ENCODE results near the gene RNLS. TPM values are rescaled to one million over a fixed set of nuclear protein-coding genes. Genes with fewer than 3 reads are reported as not detected.

RNLS gene
- total and polyA plus RNA-seq, 2 of the 4 experiments (the other 2 are of a cell fraction) = 4.5 to 7.0 TPM

DNA sequence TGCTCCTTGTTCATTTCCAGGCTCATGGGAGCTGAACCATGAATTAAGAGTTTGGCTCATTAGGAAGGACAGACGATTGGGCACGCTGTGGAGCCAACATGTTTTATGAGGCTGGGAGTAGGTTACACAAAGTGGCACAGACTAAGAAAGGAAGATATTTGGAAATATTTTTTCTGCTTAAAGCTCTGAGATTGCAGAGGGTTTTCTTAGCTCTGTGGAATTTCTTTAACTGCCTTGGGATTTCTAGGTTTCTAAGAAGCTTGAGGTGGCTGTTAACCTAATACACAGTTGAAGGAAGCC, 344.6 kb downstream of the RNLS start:
- H3K9me1 ChIP-seq (ENCODE audit: insufficient read depth, low read length) = no peaks in the 10 kb centered on the region
- no peak overlapping the region for H4K8ac ChIP-seq (ENCODE audit: low read depth in 2 of 2, low read length in 2 of 2)
- intact Hi-C loops (cut with micrococcal nuclease) (no loop called here), in situ Hi-C loops (cut with MboI; ENCODE audit: low sequenced_read_pairs) (no loop called here), dilution Hi-C loops (cut with HindIII; ENCODE audit: low sequenced_read_pairs, unreplicated experiment) (no loop called here)
- H4K5ac ChIP-seq (ENCODE audit: low read depth, low read length) = no peak overlapping the region
- no peak overlapping the region for H3K9ac ChIP-seq (ENCODE audit: low read depth, low read length)
- H3K27ac ChIP-seq (ENCODE audit: insufficient read depth, low read length) = no peak overlapping the region
- H3K4me3 ChIP-seq (ENCODE audit: insufficient read depth, low read depth, low read length) = no peak overlapping the region
- H4K20me1 ChIP-seq (ENCODE audit: insufficient read depth, low read length) = no peaks in the 10 kb centered on the region
- H3K4me1 ChIP-seq (ENCODE audit: control insufficient read depth, insufficient read depth, low read length) = no peaks in the 10 kb centered on the region; the same call in 1 of the 2 replicates
- no peak overlapping the region for H2AK9ac ChIP-seq (replicated peaks; ENCODE audit: low read depth, low read length, poor library complexity)
- no peak overlapping the region for H3K14ac ChIP-seq (replicated peaks; ENCODE audit: low read depth, low read length)
- BruUV-seq (replicated peaks) = no TSS peak
- TF ChIP-seq FOS (IDR thresholded peaks at IDR 0.05; ENCODE audit: low read depth, low read length) (no peak), POLR2A (IDR thresholded peaks at IDR 0.05; ENCODE audit: low read depth, low read length) (no peak), CHD1 (IDR thresholded peaks at IDR 0.05; ENCODE audit: low read depth, low read length) (no peak), MAFK (IDR thresholded peaks at IDR 0.05; ENCODE audit: low read depth, low read length) (no peak), RAD21 (IDR thresholded peaks at IDR 0.05; ENCODE audit: low read length) (no peak), BHLHE40 (IDR thresholded peaks at IDR 0.05; ENCODE audit: low read depth, low read length) (no peak), RFX5 (IDR thresholded peaks at IDR 0.05; ENCODE audit: low read depth, low read length) (no peak), CEBPB (IDR thresholded peaks at IDR 0.05; ENCODE audit: low read depth, low read length) (no peak), SMC3 (IDR thresholded peaks at IDR 0.05; ENCODE audit: low read depth, low read length) (no peak), RCOR1 (IDR thresholded peaks at IDR 0.05; ENCODE audit: insufficient replicate concordance, low read length) (no peak), NFE2L2 (IDR thresholded peaks at IDR 0.05; ENCODE audit: low read depth, low read length) (no peak), MXI1 (IDR thresholded peaks at IDR 0.05; ENCODE audit: borderline replicate concordance, low read depth, low read length) (no peak), MAZ (IDR thresholded peaks at IDR 0.05; ENCODE audit: borderline replicate concordance, low read depth, low read length) (no peak), CTCF (conservative IDR thresholded peaks at IDR 0.05; ENCODE audit: low read depth, low read length) (no peak)
- TF ChIP-seq, protein P1, sequence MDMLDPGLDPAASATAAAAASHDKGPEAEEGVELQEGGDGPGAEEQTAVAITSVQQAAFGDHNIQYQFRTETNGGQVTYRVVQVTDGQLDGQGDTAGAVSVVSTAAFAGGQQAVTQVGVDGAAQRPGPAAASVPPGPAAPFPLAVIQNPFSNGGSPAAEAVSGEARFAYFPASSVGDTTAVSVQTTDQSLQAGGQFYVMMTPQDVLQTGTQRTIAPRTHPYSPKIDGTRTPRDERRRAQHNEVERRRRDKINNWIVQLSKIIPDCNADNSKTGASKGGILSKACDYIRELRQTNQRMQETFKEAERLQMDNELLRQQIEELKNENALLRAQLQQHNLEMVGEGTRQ (IDR thresholded peaks at IDR 0.05; ENCODE audit: low read depth, low read length) = no peak
- TF ChIP-seq, protein P2, sequence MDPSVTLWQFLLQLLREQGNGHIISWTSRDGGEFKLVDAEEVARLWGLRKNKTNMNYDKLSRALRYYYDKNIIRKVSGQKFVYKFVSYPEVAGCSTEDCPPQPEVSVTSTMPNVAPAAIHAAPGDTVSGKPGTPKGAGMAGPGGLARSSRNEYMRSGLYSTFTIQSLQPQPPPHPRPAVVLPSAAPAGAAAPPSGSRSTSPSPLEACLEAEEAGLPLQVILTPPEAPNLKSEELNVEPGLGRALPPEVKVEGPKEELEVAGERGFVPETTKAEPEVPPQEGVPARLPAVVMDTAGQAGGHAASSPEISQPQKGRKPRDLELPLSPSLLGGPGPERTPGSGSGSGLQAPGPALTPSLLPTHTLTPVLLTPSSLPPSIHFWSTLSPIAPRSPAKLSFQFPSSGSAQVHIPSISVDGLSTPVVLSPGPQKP (IDR thresholded peaks at IDR 0.05; ENCODE audit: borderline replicate concordance, low read depth, low read length) = no peak
- no CpG with 5 or more reads among the region's 2 CpGs for WGBS, 2 experiments (ENCODE audit: extremely low coverage in 2 of 2, insufficient read length in 1 of 2)
- no peaks in the 10 kb centered on the region for H3K9me3 ChIP-seq (ENCODE audit: control insufficient read depth, insufficient read depth, low read length)
- H2BK120ac ChIP-seq (ENCODE audit: low read depth, low read length) = no peak overlapping the region
- H3K4me2 ChIP-seq (ENCODE audit: low read depth, low read length) = no peak overlapping the region; the same call in 1 of the 2 replicates
- no peak overlapping the region for H3K18ac ChIP-seq (ENCODE audit: low read depth, low read length)
- H3K23ac ChIP-seq (ENCODE audit: low read depth, low read length) = no peak overlapping the region
- CTCF ChIA-PET = no interaction called here
- no peaks in the 10 kb centered on the region for H3K27me3 ChIP-seq (ENCODE audit: control insufficient read depth, insufficient read depth, low read length)
- POLR2A ChIA-PET (ENCODE audit: unreplicated experiment) = no interaction called here
- H3K36me3 ChIP-seq (ENCODE audit: control insufficient read depth, insufficient read depth, low read length) = no peaks in the 10 kb centered on the region
- no peak overlapping the region for H3K4ac ChIP-seq (ENCODE audit: low read depth, low read length)
- H2BK5ac ChIP-seq (ENCODE audit: low read depth, low read length, poor library complexity, severe bottlenecking) = no peak overlapping the region
- DNase-seq (no peak), ATAC-seq (ENCODE audit: low read depth) (no peak)
- H3K56ac ChIP-seq (ENCODE audit: extremely low read depth, insufficient read depth, low read length) = no peak overlapping the region
- no peak overlapping the region for H4K91ac ChIP-seq (ENCODE audit: insufficient read depth, low read depth, low read length)
- no peak overlapping the region for H2AK5ac ChIP-seq (ENCODE audit: low read depth, low read length)
- no peak overlapping the region for H2BK20ac ChIP-seq (ENCODE audit: low read depth, low read length)
- no peaks in the 10 kb centered on the region for H3K79me1 ChIP-seq (ENCODE audit: low read depth in 1 of 2, low read length in 2 of 2)
- H2AFZ ChIP-seq (replicated peaks; ENCODE audit: low read length, poor library complexity) = no peak overlapping the region
- no peak overlapping the region for H2BK15ac ChIP-seq (ENCODE audit: low read depth, low read length)

Measured in IMR-90 (cell line).